ENCODE data around the gene FER. TPM values are rescaled to one million over a fixed set of nuclear protein-coding genes. Genes with fewer than 3 reads are reported as not detected.

Gene FER
- polyA plus RNA-seq, 1 of the 3 experiments (the other 2 are of a cell fraction) = 1.8 TPM

- CTCF ChIA-PET = interaction anchor here (0.7 to 1.0 kb wide), 2 partner anchors 14 to 319 kb away, joined by 3 to 4 read pairs; no protein-coding TSS in a partner anchor
- TF ChIP-seq JUND (IDR thresholded peaks at IDR 0.05) (no peak), ELF1 (IDR thresholded peaks at IDR 0.05) (no peak), USF1 (IDR thresholded peaks at IDR 0.05; ENCODE audit: borderline replicate concordance, low read depth) (no peak), GATA2 (CRISPR knock-in tag; IDR thresholded peaks at IDR 0.05) (no peak), POLR2AphosphoS5 (IDR thresholded peaks at IDR 0.05; ENCODE audit: low read depth, low read length) (no peak), RFX5 (IDR thresholded peaks at IDR 0.05; ENCODE audit: low read length) (no peak), EZH2phosphoT487 (IDR thresholded peaks at IDR 0.05; ENCODE audit: borderline replicate concordance, low read depth) (no peak), TCF12 (IDR thresholded peaks at IDR 0.05) (no peak), ZBTB33 (IDR thresholded peaks at IDR 0.05; ENCODE audit: borderline replicate concordance, low read depth) (no peak), IRF3 (IDR thresholded peaks at IDR 0.05; ENCODE audit: low read depth, low read length) (no peak), NFIC (IDR thresholded peaks at IDR 0.05; ENCODE audit: borderline replicate concordance) (no peak), PBX3 (IDR thresholded peaks at IDR 0.05) (no peak), CHD2 (IDR thresholded peaks at IDR 0.05; ENCODE audit: low read length, partially characterized antibody) (no peak), MEF2A (IDR thresholded peaks at IDR 0.05; ENCODE audit: borderline replicate concordance, low read depth) (no peak), GABPA (IDR thresholded peaks at IDR 0.05; ENCODE audit: low read depth) (no peak), RAD21 (IDR thresholded peaks at IDR 0.05; ENCODE audit: low read length) (no peak), FOXJ3 (CRISPR knock-in tag; IDR thresholded peaks at IDR 0.05) (no peak), SMC3 (IDR thresholded peaks at IDR 0.05; ENCODE audit: low read depth, low read length) (no peak), YY1 (IDR thresholded peaks at IDR 0.05; ENCODE audit: low read depth) (no peak)
- 96% methylated on average over 3 of the region's 3 CpGs for WGBS (ENCODE audit: low lambda C conversion rate)
Measured at GRCh38 chr5:109160468-109160867, 412.8 kb downstream of the FER start.

More at GRCh38 chr5:109160468-109160867, 412.8 kb downstream of the FER start:
- Histone ChIP-seq H3K27ac (ENCODE audit: low read depth in 2 of 2, low read length in 1 of 2) (no peak overlapping the region), H3F3A (replicated peaks; ENCODE audit: insufficient read depth) (no peaks in the 10 kb centered on the region), H3K9me2 (no peaks in the 10 kb centered on the region), H3K79me2 (ENCODE audit: insufficient read depth) (no peaks in the 10 kb centered on the region), H2AFZ (ENCODE audit: low read depth) (no peak overlapping the region), H3K27me3 (ENCODE audit: insufficient read depth) (no peaks in the 10 kb centered on the region), H3K9ac (no peak overlapping the region), H3K4me1 (ENCODE audit: control insufficient read depth in 1 of 2, insufficient read depth in 2 of 2, low read depth in 1 of 2, low read length in 1 of 2) (no peaks in the 10 kb centered on the region), H4K20me1 (ENCODE audit: insufficient read depth) (no peaks in the 10 kb centered on the region), H3K9me3 (no peaks in the 10 kb centered on the region), H3K4me3 (ENCODE audit: low read depth in 2 of 2, low read length in 1 of 2) (no peak overlapping the region), H3K36me3 (replicated peaks in 1 of 2; ENCODE audit: control insufficient read depth in 1 of 2, insufficient read depth in 2 of 2, low read length in 1 of 2) (no peaks in the 10 kb centered on the region), H3K4me2 (no peak overlapping the region)
- POLR2A ChIA-PET = no interaction called here
- no peak for DNase-seq
